GM21447 (cell line): ENCODE results near the gene DLGAP1.
A peak's percentile ranks its signal among the peaks of the same experiment; 100 is the strongest.

ENCODE experiments used
- ATAC-seq: cut with Tn5 transposase; IDR thresholded peaks from one replicate; pipeline ENCODE4 v1.9.1; 2021; ENCODE audit not compliant: unreplicated experiment

Gene DLGAP1

GRCh38 chr18:3526421-3527354 lies 928.4 kb downstream of the DLGAP1 start:
- peak; percentile 49 for ATAC-seq

- peak; percentile 79 for ATAC-seq
Measured at GRCh38 chr18:3525870-3526420, 929.2 kb downstream of the DLGAP1 start.

DNA sequence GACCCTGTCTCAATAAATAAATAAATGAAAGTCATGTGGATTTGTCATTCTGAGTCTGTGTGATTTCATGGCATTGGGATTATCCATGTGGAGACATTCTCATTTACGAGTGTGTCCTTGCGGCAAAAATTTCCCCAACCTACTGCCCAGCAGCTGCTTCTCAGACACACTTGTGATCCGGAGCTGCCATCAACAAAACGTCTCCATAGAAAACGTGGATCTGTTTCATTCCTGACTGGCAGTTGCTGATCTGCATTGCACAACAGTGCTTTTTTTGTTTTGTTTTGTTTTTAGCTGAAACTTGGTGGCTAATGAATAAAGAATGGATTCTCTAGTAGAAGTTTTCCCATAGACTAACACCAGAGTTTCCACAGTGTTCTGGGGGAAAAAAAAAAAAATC lies 930.4 kb downstream of the DLGAP1 start:
- no peak for ATAC-seq

DNA sequence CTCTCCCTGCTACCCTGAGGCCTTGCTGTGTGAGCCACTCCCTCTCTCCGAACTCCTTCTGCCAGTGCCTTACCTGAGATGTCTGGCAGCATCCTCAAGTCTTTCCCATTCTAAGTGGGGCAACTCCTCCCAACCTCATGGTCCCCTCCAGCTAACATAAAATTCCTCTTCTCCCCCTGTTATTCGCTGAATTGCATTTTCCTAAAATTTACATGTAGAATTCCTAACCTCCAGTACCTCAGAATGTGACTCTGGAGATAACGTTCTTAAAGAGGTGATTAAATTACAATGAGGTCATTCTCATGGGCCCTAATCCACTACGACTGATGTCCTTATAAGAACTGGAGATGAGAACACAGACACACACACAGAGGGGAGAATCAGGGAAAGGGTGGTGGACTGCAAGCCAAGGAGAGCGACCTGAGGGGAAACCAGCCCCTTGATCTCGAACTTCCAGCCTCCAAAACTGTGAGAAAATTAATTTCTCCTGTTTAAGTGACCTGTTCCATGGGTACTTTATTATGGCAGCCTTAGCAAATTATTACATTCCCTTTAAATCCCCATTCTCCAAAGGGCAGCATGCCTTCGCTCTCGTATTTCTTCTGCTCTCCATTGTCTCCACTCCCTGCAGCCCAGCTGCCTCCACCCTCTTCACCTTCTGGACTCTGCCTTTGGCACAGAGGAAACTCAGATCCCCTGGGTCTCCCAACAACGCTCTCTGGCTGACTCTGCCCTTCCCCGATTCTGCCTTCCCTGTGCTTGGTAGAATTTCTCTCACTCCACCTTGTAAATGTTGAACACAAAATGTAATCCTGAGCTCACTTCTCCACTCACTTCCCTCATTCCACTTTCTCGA lies 934.6 kb downstream of the DLGAP1 start:
- no peak for ATAC-seq

DNA sequence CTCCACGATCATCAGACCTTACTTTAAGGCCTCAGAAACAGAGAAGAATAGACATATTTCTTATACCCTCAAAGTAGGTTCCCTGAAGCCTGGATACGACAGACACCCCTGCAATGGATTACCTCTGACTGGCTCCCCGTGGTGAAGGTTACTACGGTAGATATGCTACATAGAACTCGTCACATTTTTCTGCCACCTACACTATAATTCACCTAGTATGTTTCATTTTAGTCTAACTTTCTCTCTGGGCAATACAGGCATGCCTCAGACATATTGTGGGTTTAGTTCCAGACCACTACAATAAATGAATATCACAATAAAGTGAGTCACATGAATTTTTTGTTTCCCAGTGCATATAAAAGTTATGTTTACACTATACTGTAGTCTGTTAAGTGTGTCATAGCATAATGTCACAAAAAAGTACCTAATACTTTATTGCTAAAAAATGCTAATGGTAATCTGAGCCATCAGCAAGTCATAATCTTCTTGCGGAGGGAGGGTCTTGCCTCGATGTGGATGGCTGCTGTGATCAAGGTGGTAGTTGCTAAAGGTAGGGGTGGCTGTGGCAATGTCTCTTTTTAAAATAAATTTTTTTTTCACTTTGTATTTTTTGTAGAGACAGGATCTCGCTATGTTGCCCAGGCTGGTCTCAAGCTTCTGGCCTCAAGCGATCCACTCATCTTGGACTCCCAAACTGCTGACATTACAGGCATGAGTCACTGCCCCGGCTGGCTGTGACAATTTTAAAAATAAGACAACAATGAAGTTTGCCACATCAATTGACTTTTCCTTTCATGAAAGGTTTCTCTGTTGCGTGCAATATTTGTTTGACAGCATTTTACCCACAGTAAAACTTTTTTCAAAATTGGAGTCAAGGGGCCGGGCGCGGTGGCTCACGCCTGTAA lies 940.5 kb downstream of the DLGAP1 start:
- ATAC-seq, result no peak

DNA sequence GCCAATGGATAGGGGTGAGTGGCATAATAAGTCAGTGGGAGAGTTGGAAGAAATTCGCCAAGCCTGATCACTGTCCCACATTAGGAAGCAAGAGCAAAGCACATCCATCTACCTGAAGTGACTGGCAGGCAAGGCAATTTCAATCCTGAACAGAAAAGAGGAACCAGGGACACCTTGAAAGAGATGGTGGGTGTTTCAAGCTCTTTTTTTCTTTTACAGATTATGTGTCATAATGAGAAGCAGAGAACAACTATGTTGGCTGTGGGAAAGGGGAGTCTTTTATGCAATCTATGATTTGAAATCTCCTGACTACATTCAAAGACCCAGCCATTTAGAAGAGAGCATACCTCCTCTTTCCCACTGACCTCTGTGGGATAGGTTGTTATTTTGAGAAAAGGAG lies 941.6 kb downstream of the DLGAP1 start:
- ATAC-seq, result no peak

DNA sequence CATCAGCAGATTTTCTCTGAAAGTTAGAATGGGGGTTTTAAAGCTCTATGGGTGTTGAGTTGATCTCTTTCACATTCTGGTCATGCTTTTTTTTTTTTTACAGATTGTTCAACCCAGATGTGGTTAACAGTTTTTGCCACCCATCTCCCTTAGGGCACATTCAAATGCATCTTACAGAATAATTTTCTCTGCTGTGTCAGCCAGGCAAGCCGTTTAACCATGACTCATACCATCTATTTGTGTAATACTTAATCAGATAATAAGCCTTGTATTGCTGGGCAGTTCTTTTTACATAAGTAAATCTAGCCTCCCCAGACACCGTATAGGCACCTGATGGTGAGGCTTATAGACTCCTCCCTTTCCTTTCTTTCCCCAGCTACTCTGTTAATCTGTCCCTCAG lies 943.1 kb downstream of the DLGAP1 start:
- no peak for ATAC-seq

DNA sequence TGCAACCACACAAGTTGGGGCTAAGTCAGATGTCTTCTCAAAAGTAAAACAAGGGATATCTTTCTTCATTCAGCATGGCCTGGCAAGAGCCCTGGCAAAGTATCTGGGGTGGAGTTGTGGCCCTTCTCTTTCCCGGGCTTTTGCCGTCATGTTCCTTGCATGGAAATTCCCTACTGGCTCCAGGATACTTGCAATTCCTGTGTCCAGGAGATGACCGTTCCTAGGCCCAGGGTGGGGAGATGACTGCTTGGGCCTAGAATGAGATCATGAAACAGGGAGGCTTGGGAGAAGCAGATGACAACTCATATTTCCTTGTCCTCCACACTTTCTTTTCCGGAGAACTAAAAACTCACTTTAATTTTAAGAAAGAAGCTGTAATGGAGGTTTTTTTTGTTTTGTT lies 944.2 kb downstream of the DLGAP1 start:
- ATAC-seq, result no peak

DNA sequence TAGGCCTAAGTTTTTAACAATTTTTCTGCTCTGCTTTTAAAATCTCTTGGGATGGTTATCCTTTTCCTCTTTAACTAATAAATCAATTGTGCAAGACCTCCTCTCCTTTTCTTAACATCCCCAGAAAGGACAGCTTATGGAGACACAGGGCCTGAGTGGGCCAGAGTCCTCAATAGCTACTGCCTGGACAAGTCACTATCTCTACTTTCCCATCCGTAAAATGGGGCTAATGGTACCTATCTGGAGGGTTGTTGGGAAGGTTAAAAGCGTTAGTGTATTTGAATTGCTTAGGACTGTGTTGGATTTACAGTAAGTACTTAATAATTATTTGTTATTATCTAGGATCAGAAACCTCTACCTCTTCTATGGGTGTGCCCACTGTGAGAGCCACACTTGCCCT lies 945.1 kb downstream of the DLGAP1 start:
- no peak for ATAC-seq

- no peak for ATAC-seq
Measured at GRCh38 chr18:3508576-3509549, 946.2 kb downstream of the DLGAP1 start.

GRCh38 chr18:3504637-3505036 lies 950.5 kb downstream of the DLGAP1 start:
- no peak for ATAC-seq

- no peak for ATAC-seq
Measured at GRCh38 chr18:3502650-3503049, 952.5 kb downstream of the DLGAP1 start.

DNA sequence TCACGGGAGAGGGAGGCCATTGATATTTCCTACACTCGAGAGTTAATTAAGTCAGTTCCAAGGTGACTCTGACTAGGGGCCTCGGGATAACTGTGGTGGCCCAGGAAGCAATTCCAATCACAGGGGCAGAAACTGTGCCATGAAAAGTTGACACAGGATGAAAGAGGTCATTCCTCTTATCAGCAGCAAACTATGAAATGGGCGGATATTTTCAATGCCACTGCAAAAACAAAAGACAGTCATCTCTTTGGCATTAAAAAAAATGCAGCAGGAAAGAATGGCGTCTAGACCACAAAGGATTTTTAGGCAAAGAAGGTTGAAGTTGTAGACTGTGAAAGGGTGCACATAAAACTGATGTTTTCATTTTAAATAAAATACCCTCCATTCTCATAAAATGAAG lies 955.1 kb downstream of the DLGAP1 start:
- no peak for ATAC-seq

GRCh38 chr18:3499501-3499900 lies 955.6 kb downstream of the DLGAP1 start:
- ATAC-seq, result no peak

- ATAC-seq, result no peak
Measured at GRCh38 chr18:3498698-3499471, 956.2 kb downstream of the DLGAP1 start.

DNA sequence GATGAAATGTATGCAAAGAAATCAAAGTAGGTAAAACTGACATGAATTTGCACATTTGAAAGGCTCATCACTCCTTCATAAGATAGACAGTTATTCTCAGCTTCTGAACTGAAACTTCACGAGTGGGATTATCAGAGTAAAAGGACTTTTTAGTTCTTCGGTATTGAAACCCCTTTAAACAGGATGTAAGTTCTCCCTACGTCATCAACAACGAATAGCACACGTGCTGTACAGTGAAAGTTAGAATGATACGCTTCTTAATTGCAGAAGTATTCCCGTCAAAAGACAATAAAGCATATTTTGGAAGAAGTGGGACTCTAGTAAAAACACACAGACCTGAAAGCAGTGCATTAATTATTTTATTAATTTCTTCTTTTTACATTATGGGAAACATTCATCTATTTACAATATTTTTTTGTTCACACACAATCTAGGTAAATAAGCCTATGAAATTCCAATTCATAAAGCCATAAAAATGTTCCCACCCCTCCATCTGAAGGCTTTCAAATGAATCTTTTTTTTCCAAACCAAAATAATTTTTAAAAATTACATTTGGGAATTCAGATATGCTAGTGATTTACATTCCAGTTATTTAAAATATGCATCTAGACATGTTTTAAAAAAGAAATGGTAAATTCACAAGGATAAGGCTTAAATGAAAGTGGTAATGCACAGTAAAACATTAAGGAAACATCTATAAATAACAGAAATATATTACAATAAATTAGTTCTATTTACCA lies 959.2 kb downstream of the DLGAP1 start:
- ATAC-seq, result no peak

DNA sequence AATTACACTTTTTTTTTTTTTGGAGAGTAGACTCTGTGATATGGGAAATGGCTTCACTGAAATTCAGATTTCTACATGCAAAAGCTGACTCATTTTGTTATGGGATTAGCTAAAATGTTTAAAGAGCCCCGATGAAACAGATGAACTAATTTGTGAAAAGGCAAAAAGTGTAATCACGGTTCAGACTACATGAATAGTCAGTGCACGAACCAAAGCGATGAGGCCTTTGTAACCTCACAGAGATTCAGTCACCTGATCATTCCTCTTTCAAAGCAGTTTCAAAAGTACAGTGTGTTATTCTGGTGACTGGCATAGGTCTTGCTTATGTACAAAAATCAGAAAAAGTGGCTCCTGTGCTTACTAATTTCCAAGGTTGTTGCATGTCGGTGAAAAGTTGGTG lies 960.5 kb downstream of the DLGAP1 start:
- no peak for ATAC-seq

DNA sequence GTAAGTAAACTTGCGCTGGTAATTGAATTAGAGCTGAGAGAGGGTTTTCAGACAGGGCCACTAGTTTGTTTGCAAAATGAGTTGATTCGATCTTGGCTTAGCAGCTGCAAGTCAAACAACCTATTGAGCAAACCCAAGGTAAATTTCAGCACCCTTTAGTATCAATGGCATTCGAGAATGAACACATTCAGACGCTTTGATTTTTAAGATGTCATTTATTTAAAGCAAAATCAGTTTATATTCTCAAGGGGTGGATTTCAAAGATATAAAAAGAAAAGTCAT lies 960.9 kb downstream of the DLGAP1 start:
- ATAC-seq, result no peak
